ENCODE measurements around the gene FOXN3.

The FOXN3 gene

DNA sequence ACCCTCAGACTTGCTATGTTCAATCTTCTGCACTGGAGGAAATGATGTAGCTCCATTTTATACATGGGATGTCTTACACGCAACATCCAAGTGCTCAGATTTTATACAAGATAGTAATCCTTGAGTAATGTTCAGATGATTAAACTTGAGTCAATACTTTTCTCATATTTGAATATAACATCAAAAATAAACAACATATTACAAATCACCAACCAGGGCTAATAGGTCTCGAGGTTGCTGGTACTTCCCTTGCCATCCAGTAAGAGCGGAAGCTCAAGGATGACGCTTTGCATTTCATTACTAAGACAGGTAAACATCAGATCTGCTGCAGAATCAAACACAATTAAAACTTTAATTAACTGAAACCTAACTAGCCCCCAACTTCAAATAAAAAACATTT is 97.3 kb downstream of the FOXN3 start:
- no peak for DNase-seq (ENCODE audit: low read depth)
- H3K4me3 ChIP-seq (ENCODE audit: low read length), result no peak overlapping the region
- TF ChIP-seq CTCF (IDR thresholded peaks at IDR 0.05; ENCODE audit: insufficient read depth, low read depth, low read length, missing control alignments), result no peak

GRCh38 chr14:89317051-89317691 is 99.9 kb downstream of the FOXN3 start:
- DNase-seq (ENCODE audit: low read depth), result no peak
- no peak for TF ChIP-seq CTCF (IDR thresholded peaks at IDR 0.05; ENCODE audit: insufficient read depth, low read depth, low read length, missing control alignments)

GRCh38 chr14:89315493-89316470 is 101.3 kb downstream of the FOXN3 start:
- DNase-seq (ENCODE audit: low read depth), result no peak
- no peak for TF ChIP-seq CTCF (IDR thresholded peaks at IDR 0.05; ENCODE audit: insufficient read depth, low read depth, low read length, missing control alignments)
- H3K4me3 ChIP-seq (ENCODE audit: low read length), result no peak overlapping the region

More at GRCh38 chr14:89317051-89317691, 99.9 kb downstream of the FOXN3 start:
- no peak overlapping the region for H3K4me3 ChIP-seq (ENCODE audit: low read length)

DNA sequence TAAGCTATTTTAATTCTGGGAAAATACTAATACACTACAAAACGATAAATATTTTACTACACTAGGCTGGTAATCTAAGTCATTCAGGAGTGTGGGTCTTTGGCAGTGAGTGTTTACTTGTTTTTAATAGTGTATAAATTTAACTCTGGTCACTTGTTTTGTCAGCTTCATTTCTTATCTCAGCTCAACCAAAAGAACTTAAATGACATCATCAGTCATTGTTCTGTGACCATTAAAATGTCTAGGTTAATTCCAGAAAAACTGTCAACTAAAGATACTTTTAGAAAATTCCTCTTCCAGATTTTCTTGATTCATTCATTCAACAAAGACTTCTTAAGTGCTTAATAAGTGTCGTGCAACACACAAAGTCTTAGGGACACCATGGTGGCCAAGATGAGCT is 102.8 kb downstream of the FOXN3 start:
- DNase-seq (ENCODE audit: low read depth), result no peak
- no peak overlapping the region for H3K4me3 ChIP-seq (ENCODE audit: low read length)
- TF ChIP-seq CTCF (IDR thresholded peaks at IDR 0.05; ENCODE audit: insufficient read depth, low read depth, low read length, missing control alignments), result no peak

DNA sequence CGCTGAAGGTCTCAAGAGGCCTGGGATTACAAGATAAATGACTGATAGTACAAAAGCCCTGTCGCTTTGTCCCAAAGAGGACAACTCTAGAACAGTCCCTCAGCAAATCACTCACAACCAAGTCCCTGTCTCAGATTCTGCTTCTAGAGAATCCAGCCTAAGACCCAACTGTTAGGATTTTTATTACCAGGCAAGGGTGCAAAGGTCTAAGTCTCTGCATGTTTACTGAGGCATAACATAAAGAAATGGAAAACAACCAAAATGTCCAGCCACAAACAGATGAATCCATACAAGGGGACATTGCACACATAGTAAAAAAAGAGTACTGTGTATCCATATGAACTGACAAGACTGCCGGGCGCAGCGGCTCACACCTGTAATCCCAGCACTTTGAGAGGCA is 104.1 kb downstream of the FOXN3 start:
- no peak overlapping the region for H3K4me3 ChIP-seq (ENCODE audit: low read length)
- no peak for TF ChIP-seq CTCF (IDR thresholded peaks at IDR 0.05; ENCODE audit: insufficient read depth, low read depth, low read length, missing control alignments)

DNA sequence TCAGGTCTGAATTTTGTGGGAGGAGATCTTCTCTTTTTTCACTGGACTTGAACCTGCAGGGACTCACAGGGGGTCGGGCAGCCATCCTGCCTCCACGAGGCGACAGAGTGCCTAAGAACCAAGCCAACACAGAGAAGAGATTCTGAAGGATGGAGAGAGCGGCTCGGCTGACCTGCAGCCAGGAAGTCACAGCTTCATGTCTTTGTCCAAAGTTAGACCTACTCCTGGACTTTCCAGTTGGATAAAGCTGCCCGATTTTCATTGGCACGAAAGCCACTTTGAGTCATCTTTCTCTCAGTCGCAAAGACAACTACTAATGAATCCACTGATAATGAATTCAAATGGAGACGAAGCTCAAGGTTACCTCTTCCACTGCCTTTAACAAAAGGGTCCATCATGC is 106.8 kb downstream of the FOXN3 start:
- TF ChIP-seq CTCF (IDR thresholded peaks at IDR 0.05; ENCODE audit: insufficient read depth, low read depth, low read length, missing control alignments), result no peak
- DNase-seq (ENCODE audit: low read depth), result no peak
- no peak overlapping the region for H3K4me3 ChIP-seq (ENCODE audit: low read length)

More for the DNA sequence above, 104.1 kb downstream of the FOXN3 start:
- no peak for DNase-seq (ENCODE audit: low read depth)
